WERI-Rb-1 (cell line): Measurements from ENCODE around the gene CHPT1.
A peak's percentile ranks its signal among the peaks of the same experiment; 100 is the strongest.

Experiments
- DNase-seq: peaks from one replicate; pipeline ENCODE4 v3.0.0-alpha.2; 2020
- H3K27ac ChIP-seq: fragments of 250-450 bp; sonication (Bioruptor Pico); 2 replicates; pipeline ENCODE4 v1.5.1; 2020; ENCODE audit warnings: mild to moderate bottlenecking, moderate library complexity
- H3K27me3 ChIP-seq: fragments of 250-450 bp; sonication (Bioruptor Pico); 2 replicates; pipeline ENCODE4 v1.5.1; 2021; ENCODE audit warnings: mild to moderate bottlenecking, low read depth, moderate library complexity; ENCODE audit not compliant: insufficient read depth, severe bottlenecking
- H3K36me3 ChIP-seq: fragments of 250-450 bp; sonication (Bioruptor Pico); 2 replicates; pipeline ENCODE4 v1.5.1; 2020; ENCODE audit warnings: mild to moderate bottlenecking, moderate library complexity
- H3K4me3 ChIP-seq: 2 replicates; pipeline ENCODE4 v1.5.1; 2011; ENCODE audit warnings: low read depth, mild to moderate bottlenecking, control low read depth, low read length
- H3K9me3 ChIP-seq: fragments of 250-450 bp; sonication (Bioruptor Pico); 2 replicates; pipeline ENCODE4 v1.5.1; 2021; ENCODE audit warnings: mild to moderate bottlenecking, moderate library complexity; ENCODE audit not compliant: severe bottlenecking
- CTCF ChIP-seq: IDR thresholded peaks from 2 replicates; pipeline ENCODE4 v1.5.1; 2011; ENCODE audit warnings: low read depth, mild to moderate bottlenecking, control low read depth, inconsistent platforms, low read length

CHPT1 gene

GRCh38 chr12:101666052-101666728 is 31.2 kb upstream of the CHPT1 start:
- Histone ChIP-seq H3K36me3 (no peaks in the 10 kb centered on the region), H3K27ac (no peak overlapping the region), H3K4me3 (no peak overlapping the region), H3K27me3 (no peaks in the 10 kb centered on the region), H3K9me3 (no peaks in the 10 kb centered on the region)
- TF ChIP-seq CTCF = no peak
- DNase-seq = no peak

- DNase-seq = no peak
- H3K4me3 ChIP-seq = no peak overlapping the region
Measured at GRCh38 chr12:101667591-101667990, 29.8 kb upstream of the CHPT1 start.

GRCh38 chr12:101670007-101670671 is 27.3 kb upstream of the CHPT1 start:
- DNase-seq = peak; percentile 19
- TF ChIP-seq CTCF = peak; percentile 66
- Histone ChIP-seq H3K4me3 (no peak overlapping the region), H3K36me3 (no peaks in the 10 kb centered on the region), H3K27me3 (no peaks in the 10 kb centered on the region), H3K9me3 (no peaks in the 10 kb centered on the region), H3K27ac (no peak overlapping the region)

More at GRCh38 chr12:101667591-101667990, 29.8 kb upstream of the CHPT1 start:
- H3K27ac ChIP-seq = no peak overlapping the region
- H3K27me3 ChIP-seq = no peaks in the 10 kb centered on the region
- no peaks in the 10 kb centered on the region for H3K9me3 ChIP-seq
- no peaks in the 10 kb centered on the region for H3K36me3 ChIP-seq
- no peak for TF ChIP-seq CTCF

- H3K4me3 ChIP-seq = no peak overlapping the region
- H3K27ac ChIP-seq = no peak overlapping the region
- no peaks in the 10 kb centered on the region for H3K27me3 ChIP-seq
- no peaks in the 10 kb centered on the region for H3K36me3 ChIP-seq
- DNase-seq = no peak
- H3K9me3 ChIP-seq = no peaks in the 10 kb centered on the region
- no peak for TF ChIP-seq CTCF
Measured at GRCh38 chr12:101671157-101671791, 26.2 kb upstream of the CHPT1 start.

- TF ChIP-seq CTCF = no peak
- no peaks in the 10 kb centered on the region for H3K9me3 ChIP-seq
- no peak overlapping the region for H3K27ac ChIP-seq
- no peak for DNase-seq
- H3K27me3 ChIP-seq = no peaks in the 10 kb centered on the region
- no peak overlapping the region for H3K4me3 ChIP-seq
- no peaks in the 10 kb centered on the region for H3K36me3 ChIP-seq
Measured at GRCh38 chr12:101671833-101672232, 25.6 kb upstream of the CHPT1 start.
